Measurements from ENCODE around the gene SNX24. TPM values are rescaled to one million over a fixed set of nuclear protein-coding genes. Genes with fewer than 3 reads are reported as not detected.

Gene SNX24
- total RNA-seq, 1 experiment from 2014 or later = 22.3 TPM

- Histone ChIP-seq H3K9me2 (ENCODE audit: insufficient read depth) (no peaks in the 10 kb centered on the region), H3K27me3 (ENCODE audit: insufficient read depth, low read depth) (no peaks in the 10 kb centered on the region), H3K27ac (no peak overlapping the region), H3K79me2 (ENCODE audit: low read depth) (0 out of 2 replicates have a peak, but pooled peaks cover 2% of the 10 kb centered on the region), H3K4me2 (no peak overlapping the region), H4K20me1 (ENCODE audit: insufficient read depth) (0 out of 2 replicates have a peak, but pooled peaks cover 4% of the 10 kb centered on the region), H3F3A (ENCODE audit: insufficient read depth, low read depth) (no peaks in the 10 kb centered on the region), H3K36me3 (ENCODE audit: low read depth) (no peaks in the 10 kb centered on the region), H2AFZ (no peak overlapping the region), H3K9me3 (ENCODE audit: insufficient read depth, low read depth) (no peaks in the 10 kb centered on the region), H3K4me1 (replicated peaks; ENCODE audit: insufficient read depth) (no peaks in the 10 kb centered on the region), H3K4me3 (no peak overlapping the region)
- no TSS peak for BruUV-seq (replicated peaks)
- DNase-seq = no peak
- ChIA-PET CTCF (no interaction called here), POLR2A (ENCODE audit: unreplicated experiment) (no interaction called here)
- intact Hi-C loops (cut with micrococcal nuclease; ENCODE audit: unreplicated experiment) = no loop called here
- TF ChIP-seq CTCF (conservative IDR thresholded peaks at IDR 0.05) (no peak), EZH2 (IDR thresholded peaks at IDR 0.05; ENCODE audit: low read depth) (no peak)
Observed at GRCh38 chr5:122924203-122924602, 78.8 kb downstream of the SNX24 start.

- CTCF ChIA-PET = no interaction called here
- Histone ChIP-seq H3K27me3 (ENCODE audit: insufficient read depth, low read depth) (no peaks in the 10 kb centered on the region), H4K20me1 (ENCODE audit: insufficient read depth) (peaks cover 4% of the 10 kb centered on the region; the same call in 1 of the 2 replicates), H3K36me3 (ENCODE audit: low read depth) (no peaks in the 10 kb centered on the region), H3K27ac (no peak overlapping the region), H3K9me2 (ENCODE audit: insufficient read depth) (no peaks in the 10 kb centered on the region), H2AFZ (no peak overlapping the region), H3K4me3 (no peak overlapping the region), H3K4me1 (replicated peaks; ENCODE audit: insufficient read depth) (no peaks in the 10 kb centered on the region), H3F3A (ENCODE audit: insufficient read depth, low read depth) (no peaks in the 10 kb centered on the region), H3K79me2 (ENCODE audit: low read depth) (no peaks in the 10 kb centered on the region), H3K9me3 (ENCODE audit: insufficient read depth, low read depth) (no peaks in the 10 kb centered on the region), H3K4me2 (no peak overlapping the region)
- POLR2A ChIA-PET (ENCODE audit: unreplicated experiment) = no interaction called here
- TF ChIP-seq CTCF (conservative IDR thresholded peaks at IDR 0.05) = no peak
- no peak for TF ChIP-seq EZH2 (IDR thresholded peaks at IDR 0.05; ENCODE audit: low read depth)
- intact Hi-C loops (cut with micrococcal nuclease; ENCODE audit: unreplicated experiment) = no loop called here
- no TSS peak for BruUV-seq (replicated peaks)
- DNase-seq = no peak
Observed at GRCh38 chr5:122924719-122925395, 79.4 kb downstream of the SNX24 start.

GRCh38 chr5:122929001-122929400 is 83.6 kb downstream of the SNX24 start:
- CTCF ChIA-PET = no interaction called here
- DNase-seq = no peak
- Histone ChIP-seq H3K4me1 (replicated peaks; ENCODE audit: insufficient read depth) (no peaks in the 10 kb centered on the region), H4K20me1 (ENCODE audit: insufficient read depth) (no peaks in the 10 kb centered on the region; the same call in 1 of the 2 replicates), H3K27me3 (ENCODE audit: insufficient read depth, low read depth) (no peaks in the 10 kb centered on the region), H3K27ac (no peak overlapping the region), H3K36me3 (ENCODE audit: low read depth) (no peaks in the 10 kb centered on the region), H3F3A (ENCODE audit: insufficient read depth, low read depth) (no peaks in the 10 kb centered on the region), H3K9me2 (ENCODE audit: insufficient read depth) (no peaks in the 10 kb centered on the region), H2AFZ (no peak overlapping the region), H3K4me2 (no peak overlapping the region), H3K79me2 (ENCODE audit: low read depth) (no peaks in the 10 kb centered on the region), H3K4me3 (no peak overlapping the region), H3K9me3 (ENCODE audit: insufficient read depth, low read depth) (no peaks in the 10 kb centered on the region)
- BruUV-seq (replicated peaks) = no TSS peak
- POLR2A ChIA-PET (ENCODE audit: unreplicated experiment) = no interaction called here
- intact Hi-C loops (cut with micrococcal nuclease; ENCODE audit: unreplicated experiment) = no loop called here
- no peak for TF ChIP-seq CTCF (conservative IDR thresholded peaks at IDR 0.05)
- no peak for TF ChIP-seq EZH2 (IDR thresholded peaks at IDR 0.05; ENCODE audit: low read depth)

Data from PC-9 (cell line).